ELF-1 (cell line): Measurements from ENCODE around the gene TMEM169.

Source experiments
- DNase-seq: peaks from one replicate; pipeline ENCODE4 v3.0.0-alpha.2; 2016; ENCODE audit warnings: low read depth, low spot score

TMEM169 gene, protein sequence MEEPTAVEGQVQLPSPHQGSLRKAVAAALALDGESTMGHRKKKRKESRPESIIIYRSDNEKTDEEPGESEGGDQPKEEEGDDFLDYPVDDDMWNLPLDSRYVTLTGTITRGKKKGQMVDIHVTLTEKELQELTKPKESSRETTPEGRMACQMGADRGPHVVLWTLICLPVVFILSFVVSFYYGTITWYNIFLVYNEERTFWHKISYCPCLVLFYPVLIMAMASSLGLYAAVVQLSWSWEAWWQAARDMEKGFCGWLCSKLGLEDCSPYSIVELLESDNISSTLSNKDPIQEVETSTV

DNA sequence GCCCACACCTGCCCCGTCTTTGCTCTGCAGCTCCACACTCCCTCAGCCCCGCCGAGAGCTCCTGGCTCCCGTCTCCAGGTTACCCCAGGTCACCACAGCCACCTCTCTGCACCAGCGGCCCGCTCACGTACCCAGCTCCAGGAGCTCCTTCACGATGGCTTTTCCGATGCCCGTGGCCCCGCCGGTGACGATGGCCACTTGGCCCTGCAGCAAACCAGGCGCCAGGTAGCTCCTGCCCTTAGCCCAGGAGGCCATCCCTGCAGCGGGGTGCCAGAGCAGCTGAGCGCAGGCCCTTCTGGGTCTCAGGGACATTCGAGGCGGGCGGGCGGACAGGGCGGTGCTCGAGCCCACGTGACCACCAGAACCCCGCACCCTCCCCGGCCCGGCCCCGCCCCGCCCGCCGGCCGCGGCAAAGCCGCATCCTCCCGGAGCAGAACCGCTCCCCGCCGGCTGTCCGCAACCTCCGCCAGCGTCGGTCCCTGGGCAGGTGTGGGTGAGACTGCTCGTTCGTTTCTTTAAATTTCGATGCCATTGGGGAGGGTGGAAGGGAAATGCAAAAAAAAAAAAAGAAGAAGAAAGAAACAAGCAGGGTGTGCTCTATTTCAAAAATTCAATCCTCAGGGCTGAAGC is at the start of gene TMEM169, which contains the start of gene PECR:
TMEM169 (plus strand) TSS at position 433 of the 630 bp plus-strand sequence. CDS start 14,045 bp downstream, outside the sequence.
PECR (minus strand) TSS at position 323 of the 630 bp plus-strand sequence; CDS start at position 255, 68 bp downstream.
- DNase-seq: peak; percentile 83

DNA sequence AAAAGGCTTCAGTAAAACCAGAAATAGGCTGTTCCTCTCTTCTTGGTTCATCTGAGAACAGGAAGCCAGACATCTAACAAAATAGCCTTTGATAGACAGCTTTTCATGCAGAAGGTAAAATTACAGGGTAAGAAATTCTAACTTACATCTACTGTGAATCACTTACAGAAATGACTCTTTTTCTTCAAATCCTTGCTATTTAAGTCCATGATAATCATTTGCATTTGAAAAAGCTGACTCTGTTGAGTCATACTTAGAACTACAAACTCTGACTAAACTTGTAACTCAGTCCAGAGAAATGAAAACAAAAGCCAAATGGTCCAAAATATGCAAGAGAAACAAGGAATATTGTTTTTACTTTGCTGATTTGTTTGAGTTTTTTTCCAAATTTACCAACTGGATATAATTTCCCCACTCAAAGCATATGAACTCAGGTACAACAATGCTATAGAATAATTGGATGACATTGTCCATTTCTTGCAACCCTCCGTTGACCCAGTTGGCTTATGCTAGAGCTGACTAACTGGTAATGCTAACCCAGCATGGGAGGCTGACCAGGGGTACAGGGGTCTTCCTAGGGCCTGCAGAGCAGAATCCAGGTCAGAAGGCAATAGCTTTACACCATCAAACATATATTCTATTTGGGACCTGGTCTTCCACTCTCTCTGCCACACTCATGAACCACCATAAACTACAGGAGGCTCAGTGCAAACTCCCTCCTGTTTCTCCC is 49.6 kb upstream of the TMEM169 start:
- no peak for DNase-seq

DNA sequence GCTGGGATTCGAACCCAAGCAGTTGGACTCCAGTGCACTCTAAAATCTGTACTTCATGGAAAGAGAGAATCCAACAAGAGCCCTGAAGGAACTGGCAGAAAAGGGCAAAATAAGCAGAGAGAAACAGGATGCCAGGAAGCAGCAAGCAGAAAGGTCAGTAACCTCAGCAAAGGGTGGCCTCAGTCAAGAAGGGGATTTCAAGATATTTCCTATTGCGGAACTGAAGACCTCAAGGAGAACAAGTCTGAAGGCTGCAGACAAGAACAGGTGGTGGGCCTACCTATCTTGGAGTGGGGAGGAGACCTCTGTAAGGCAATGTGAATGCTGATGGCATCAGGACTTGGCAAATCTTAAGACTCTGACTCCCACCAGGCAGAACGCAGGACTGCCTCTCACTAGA is 48.3 kb upstream of the TMEM169 start:
- DNase-seq: no peak

DNA sequence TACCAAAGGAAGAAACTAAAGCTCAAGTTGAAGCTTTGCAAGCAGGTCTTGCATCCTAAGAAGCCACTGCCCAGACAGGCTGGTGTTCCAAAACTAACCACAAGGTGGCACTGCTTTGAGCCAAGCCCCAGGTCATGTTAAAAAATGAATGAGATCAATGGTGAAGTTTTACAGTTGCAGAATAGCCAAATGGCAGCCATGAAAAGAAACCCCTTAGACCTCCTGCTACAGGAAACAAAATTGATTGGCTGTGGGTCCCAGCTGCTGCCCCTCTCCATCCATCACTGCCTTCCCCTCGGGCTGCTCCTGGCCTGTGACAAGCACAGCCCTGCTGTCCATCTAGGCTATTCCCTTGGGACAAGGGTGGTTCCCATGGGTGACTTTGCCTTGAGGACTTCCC is 47.7 kb upstream of the TMEM169 start:
- peak; percentile 84 for DNase-seq

DNA sequence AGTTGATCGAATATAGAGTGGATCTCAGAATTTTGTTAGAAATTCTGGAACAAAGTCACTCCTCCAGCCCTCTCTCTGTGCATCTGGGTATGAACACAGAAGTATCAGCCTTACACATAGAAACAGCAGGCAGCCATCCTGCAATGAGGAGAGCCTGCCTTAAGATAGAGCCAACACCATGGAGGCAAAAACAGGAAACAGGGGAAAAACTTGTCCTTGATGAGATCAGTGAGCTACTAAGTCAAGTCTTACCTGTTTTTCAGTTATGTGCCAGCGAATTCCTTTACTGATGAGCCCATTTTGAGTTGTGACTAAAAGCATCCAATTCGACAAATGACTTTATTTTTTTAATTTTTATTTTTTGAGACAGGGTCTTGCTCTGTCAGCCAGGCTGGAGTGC is 41.8 kb upstream of the TMEM169 start:
- no peak for DNase-seq

DNA sequence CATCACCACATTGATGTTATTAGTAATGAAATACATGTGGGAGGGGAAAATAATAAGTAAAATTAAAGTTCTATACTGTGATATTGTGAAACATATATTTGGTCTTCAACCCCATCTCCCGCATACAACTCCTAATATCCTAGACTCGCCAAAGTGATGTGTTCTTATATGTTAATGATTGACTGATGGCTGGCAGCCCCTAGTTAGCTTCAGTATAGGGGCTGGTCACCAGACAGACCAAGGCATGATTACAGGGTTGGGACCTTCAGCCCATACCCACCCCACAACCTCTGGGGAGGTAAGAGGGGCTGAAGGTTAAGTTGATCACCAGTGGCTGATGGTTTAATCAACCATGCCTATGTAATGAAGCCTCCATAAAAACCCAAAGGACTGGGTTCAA is 40.3 kb upstream of the TMEM169 start:
- no peak for DNase-seq

DNA sequence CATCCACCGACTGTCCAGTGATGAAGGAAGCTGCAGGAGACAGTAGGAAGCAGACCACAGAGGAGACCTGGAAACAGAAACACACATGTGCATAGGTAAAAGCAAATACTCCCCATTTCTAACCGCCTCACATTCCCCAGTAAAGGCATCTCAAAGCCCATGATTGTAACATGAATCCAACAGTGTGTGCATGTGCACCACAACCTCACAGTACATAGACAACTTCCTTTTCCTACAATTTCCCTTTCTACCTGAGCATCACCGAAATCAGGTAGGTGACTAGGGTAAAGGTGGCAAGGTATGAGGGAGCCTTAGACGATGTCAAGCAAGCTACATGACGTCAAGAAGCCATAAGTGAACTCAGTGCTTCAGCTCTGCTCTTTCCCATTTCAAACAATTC is 37.8 kb upstream of the TMEM169 start:
- DNase-seq: no peak

DNA sequence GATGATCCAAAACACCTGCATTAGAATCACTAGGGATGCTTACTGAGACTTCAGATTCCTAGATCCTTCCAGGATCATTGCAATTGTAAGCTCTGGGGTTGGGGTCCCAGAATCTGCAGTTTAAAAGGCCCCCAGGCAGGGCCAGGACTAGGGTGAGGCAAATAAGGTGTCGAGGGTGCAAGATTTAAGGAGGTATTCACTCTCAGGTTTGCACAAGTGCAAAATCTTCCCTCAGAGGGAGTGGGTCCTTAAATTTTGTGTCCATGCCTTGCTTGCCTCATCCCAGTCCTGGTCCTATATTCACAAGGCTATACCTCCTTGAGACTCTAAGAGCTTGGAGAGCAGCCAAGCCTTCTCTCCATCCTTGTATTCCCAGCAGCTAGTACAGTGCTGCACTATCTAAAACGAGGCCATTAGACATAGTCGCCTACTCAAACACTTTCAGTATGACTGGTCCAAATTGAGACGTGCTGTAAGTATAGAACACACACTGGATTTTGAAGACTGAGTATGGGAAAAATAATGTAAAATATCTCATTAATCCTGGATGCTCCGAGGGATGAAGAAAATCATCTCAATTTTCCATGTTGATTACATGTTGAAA is 36.7 kb upstream of the TMEM169 start:
- DNase-seq: no peak

DNA sequence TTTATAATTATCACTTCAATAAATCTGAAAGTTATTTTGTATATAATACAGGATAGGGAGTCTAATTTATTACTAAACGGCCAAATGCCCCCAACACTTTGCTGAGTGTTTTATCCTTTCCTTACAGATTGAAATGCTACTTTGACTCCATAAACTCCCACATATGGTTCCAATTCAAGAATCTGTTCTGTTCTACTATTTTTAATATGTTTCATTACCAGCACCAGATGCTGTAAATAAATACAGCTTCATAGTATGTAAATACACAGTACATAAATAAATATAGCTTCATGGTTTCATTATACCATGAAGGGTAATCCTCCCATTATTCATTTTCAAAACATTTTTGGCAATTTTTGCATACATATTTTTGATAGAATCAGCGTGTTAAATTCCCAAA is 34.3 kb upstream of the TMEM169 start:
- DNase-seq: no peak

DNA sequence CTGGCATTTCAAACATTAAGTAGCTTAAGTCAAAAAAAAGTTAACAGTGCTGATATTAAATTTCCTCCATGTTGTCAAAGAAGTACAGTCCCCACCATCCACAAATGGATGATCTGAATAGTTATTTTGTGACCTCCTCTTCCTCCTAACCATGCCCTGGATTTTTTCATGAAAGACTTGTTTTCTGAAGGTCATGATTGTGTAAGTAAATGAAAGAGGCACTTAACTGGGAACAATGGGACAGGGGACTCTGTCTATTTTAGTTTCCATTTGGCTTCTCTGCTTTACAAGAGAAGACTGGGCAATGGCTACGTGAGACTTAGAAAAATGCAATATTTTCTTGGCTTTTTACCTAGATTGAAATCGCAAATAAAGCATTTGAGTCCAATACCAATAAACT is 32.3 kb upstream of the TMEM169 start:
- DNase-seq: no peak

DNA sequence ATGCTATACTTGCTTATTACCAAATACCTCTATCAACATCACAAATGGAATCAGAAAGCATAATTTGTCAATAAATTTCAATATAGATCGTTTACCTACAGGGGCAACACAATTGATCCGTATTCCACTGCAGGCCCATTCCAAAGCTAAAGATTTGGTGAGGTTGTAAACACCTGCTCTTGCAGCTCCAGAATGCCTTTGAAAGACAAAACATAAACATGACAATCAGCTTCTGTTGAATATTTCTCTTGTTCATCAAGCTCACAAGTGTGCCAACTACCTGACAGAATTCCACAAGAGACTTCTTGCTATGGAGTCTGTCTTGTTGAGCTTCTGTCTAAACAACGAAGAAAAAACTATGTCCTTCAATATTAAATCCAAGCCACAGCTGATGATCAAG is 30.4 kb upstream of the TMEM169 start:
- no peak for DNase-seq

DNA sequence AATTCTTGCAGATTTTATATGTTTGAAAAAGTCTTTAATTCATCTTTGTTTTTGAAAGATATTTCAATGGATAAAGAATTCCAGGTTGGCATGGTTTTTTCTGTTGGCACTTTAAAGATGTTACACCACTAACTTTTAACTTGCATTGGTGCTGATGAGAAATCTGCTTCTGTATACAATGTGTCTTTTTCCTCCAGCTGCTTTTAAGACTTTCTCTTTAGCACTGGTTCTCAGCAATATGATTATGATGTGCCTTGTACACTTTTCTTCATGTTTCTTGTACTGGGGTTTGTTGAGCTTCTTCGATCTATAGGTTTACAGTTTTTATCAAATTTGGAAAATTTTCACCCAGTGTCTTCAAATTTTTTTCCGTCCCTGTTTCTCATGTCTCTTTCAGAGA is 29.3 kb upstream of the TMEM169 start:
- DNase-seq: no peak

DNA sequence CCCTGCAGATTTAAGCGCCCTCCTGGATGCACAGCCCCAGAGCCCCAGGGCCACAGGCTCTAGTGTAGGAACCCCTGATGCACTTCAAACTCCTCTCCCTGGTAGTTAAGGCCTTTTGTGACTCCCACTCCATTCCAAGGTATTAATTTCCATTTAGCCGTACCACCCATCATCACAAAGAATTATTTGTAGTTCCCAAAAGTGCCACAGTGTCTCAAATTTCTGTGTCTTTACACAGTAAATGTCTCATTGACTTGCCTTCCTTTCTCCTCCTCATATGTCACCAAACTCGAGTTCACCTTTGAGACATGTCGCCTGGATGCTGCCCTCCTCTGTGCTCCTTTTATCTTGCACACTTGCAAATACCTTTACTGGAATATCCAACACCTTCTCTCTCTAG is 26.0 kb upstream of the TMEM169 start:
- DNase-seq: no peak

DNA sequence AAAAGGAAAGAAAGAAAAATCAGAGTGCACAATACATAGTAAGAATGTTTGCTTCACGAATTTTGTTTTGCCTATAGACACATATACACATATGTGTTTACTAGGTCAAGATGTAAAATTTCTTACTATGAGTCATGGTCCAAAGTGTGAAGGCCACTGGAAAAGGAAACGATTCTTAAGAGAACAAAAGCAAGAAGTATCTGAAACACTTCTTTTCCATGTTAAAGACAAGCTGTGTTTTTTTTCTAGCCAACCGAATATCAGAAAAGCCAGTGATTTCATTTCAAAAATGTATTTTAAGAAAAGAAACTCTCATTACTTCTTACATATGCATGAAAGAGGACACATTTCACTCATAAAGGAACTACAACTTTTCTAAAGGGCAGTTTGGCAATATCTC is 25.0 kb upstream of the TMEM169 start:
- no peak for DNase-seq

DNA sequence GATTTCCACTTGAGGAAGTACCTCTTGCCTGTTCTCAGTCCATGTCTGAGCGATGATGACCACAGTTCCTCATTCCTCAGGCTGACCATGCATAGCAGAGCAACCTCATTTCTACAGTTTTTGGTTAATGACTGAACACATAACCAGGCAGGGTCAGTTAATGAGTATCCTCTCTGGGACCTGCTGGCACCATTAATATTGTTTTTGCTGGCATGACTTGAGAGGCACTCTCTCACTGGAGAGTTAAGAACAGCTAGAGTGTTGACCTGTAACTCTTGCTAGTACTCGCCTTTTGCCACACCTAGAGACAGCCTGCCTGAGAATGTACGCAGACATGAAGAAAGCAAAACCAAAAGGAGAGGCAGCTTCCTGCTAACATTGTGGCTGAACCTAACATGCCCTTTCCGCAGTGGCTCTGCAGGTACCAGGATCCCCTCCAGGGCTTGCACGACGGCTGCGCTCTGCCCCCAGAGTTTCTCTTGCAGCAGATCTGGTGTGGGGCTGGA is 24.0 kb upstream of the TMEM169 start:
- no peak for DNase-seq

DNA sequence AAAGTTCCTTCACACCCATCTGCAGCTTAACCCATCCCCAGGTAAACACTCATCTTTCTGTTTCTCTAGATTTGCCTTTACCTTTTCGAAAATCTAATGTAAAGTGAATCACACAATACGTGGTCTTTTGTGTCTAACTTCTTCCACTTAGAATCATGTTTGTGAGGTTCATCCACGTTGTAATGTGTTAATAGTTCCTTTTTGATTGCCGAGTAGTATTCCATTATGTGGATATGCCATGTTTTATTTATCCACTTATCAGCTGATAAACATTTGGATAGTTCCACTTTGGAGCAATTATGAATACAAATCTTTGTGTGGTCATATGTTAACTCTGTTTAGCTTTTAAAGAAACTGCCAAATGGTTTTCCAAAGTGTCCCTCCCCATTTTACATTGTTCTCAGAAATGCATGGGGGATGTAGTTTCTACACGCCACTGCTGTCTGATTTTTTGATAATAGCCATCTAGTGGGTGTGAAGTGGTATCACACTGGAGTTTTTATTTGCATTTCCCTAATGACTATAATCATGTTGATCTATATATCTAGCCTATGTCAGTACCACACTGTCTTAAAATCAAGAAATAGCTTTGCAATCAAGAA is 22.4 kb upstream of the TMEM169 start:
- DNase-seq: no peak

DNA sequence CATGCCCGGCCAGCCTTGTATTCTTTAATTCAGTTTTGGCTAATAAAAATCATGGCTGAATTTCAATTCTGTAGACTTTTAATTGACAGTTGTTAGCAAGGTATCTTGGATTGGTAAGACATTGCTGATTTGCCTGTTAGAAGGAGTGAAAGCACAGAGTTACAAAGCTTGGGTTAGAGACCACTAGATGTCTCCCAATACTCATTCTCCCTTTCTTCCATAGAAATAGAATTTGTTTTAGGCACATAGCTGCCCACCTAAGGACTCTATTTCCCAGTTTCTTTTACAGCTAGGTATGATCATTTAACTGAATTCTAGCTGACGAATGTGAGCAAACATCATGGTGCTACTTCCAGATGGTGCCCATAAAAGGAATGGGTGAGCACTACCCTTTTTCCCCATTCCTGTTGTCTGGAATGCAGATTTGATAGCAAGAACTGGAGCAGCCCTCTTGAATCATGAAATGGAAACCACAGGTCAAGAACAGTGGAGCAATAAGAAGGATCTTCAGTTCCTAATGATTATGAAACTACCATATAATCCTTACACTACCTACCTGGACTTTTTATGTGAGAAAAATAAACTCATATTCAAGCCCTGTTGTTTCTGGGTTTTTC is 17.6 kb upstream of the TMEM169 start:
- no peak for DNase-seq

DNA sequence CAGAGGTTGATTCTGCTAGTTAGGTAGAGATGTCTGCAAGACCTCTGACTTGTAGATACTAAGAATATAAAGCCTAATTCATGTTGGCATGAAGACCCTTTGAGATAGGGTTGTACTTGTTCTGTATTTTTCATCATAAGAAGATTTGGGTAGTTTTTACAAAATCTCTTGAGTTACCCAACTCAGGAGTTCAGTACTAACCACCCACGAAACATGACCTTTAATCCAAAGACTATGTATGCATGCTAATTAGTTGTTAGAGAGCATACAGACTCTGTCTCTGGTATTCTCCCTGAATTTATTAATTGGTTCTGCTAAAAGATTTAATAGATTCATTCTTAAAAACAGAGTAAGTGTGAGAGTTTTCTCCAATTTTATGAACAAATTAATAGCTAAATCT is 17.1 kb upstream of the TMEM169 start:
- DNase-seq: no peak

DNA sequence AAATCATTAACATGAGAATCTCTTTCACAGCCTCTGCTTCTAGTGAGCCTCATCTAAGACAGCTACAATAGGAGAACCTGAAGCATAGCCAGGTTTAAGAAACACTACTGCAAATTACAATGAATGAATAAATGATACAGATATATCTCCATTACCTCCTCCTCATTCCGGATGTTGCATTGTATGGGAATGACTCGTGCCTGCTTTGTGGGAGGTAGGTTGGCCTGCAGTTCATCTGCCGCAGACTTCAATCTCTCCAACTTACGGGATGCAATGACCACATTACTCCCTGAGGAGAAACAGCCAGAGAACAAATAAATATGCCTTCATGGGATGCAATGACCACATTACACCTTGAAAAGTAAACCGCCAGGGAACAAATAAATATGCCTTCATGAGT is 15.5 kb upstream of the TMEM169 start:
- no peak for DNase-seq

DNA sequence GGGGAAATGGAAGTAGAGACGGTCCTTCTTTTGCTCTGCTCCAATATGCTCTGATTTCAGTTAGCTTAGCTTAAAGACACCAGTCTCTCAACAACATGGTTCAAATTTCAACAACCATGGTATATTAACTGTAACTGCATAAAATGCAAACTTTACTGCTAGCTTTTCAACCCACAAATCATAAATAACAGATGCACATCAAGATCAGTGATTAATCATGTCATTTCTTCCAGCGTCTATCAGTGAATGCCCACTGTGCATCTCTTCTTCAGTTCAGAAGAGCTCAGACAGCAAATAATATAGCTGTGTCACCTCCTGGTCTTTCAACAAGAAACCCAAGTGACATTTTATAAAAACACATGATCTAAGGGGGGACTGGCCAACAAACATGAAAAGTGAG is 12.7 kb upstream of the TMEM169 start:
- DNase-seq: no peak

DNA sequence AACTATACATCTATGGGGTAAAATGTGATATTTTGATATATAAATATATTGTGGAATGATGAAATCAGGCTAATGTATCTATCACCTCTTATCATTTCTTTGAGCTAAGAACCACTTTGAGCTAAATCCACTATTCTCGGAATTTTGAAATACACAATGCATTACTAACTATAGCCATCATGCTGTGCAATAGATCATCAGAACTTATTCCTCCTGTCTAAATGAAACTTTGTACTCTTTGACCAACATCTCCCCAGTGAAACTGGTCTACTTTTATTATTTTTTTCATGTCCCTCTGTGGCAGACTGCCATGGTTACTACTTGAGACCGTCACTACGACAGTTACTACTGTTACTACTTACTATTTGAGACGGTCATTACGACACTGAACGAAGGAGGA is 11.5 kb upstream of the TMEM169 start:
- DNase-seq: no peak
